Body of pancreas (tissue), 4 donors: ENCODE measurements around the gene SNAPIN. TPM values are rescaled to one million over a fixed set of nuclear protein-coding genes. Genes with fewer than 3 reads are reported as not detected.

Experiments
- ATAC-seq: fragments of 150-250 bp; one replicate; pipeline ENCODE4 v1.9.1; 2016
- DNase-seq, 4 donors: peaks; one replicate each; pipeline ENCODE4 v3.0.0-alpha.2; 2019
- H3K27ac ChIP-seq, 4 donors: fragments of 200-600 bp; sonication (generic); 1 replicate in 3 of 4; 2 replicates in 1 of 4; pipeline versions ENCODE4 v1.5.1 to v1.6.1; 2016 to 2019; ENCODE audit warnings: mild to moderate bottlenecking in 1 of 4, mixed read lengths in 1 of 4, moderate library complexity in 1 of 4
- H3K27me3 ChIP-seq, 2 donors: fragments of 200-600 bp; sonication (generic); one replicate each; pipeline ENCODE4 v1.6.0; 2016; ENCODE audit warnings: mild to moderate bottlenecking in 1 of 2
- H3K36me3 ChIP-seq, 2 donors: fragments of 200-600 bp; sonication (generic); replicated peaks in 1 of 2; 2 replicates each; pipeline ENCODE4 v1.5.1; 2016; ENCODE audit warnings: low read depth in 2 of 2; ENCODE audit not compliant: insufficient read depth in 1 of 2
- H3K4me1 ChIP-seq: fragments of 200-600 bp; sonication (generic); one replicate; pipeline ENCODE4 v1.6.0; 2016
- H3K4me3 ChIP-seq, 2 donors: fragments of 200-600 bp; sonication (generic); 1 replicate in 1 of 2; 2 replicates in 1 of 2; pipeline ENCODE4 v1.5.1; 2016 to 2019
- H3K9me3 ChIP-seq, 3 donors: fragments of 200-600 bp; sonication (generic); 1 replicate in 2 of 3; 2 replicates in 1 of 3; pipeline ENCODE4 v1.5.1; 2016
- POLR2A ChIP-seq, 3 donors: fragments of 450-650 bp; IDR thresholded peaks; one replicate each; pipeline ENCODE4 v1.6.1; 2016; ENCODE audit warnings: antibody characterized with exemption in 3 of 3, mild to moderate bottlenecking in 2 of 3
- WGBS, 2 donors: methylation state at CpG; one replicate each; pipeline ENCODE4 v1.1.5; 2017; 5-methylcytosine and 5-hydroxymethylcytosine counted together
- intact Hi-C: fragments of 100-400 bp; cut with DNase I; formaldehyde crosslinking; loops from one replicate; pipeline ENCODE4 v1.15.1; 2023
- total RNA-seq, 2 donors: library from RNA; depleted of rRNA; stranded (reverse); fragments of >200 nt; gene quantifications; one replicate each; pipeline ENCODE4 v1.1.0, GENCODE V29; 2016
- TF ChIP-seq, protein P1 (sequence below), 7 experiments: fragments of 450-650 bp in 4 of 7; fragments of 200-600 bp in 3 of 7; sonication (generic) in 3 of 7; IDR thresholded peaks; one replicate each; pipeline ENCODE4 v1.5.1; 2016 to 2019; ENCODE audit warnings: antibody characterized with exemption in 7 of 7

SNAPIN gene
- total RNA-seq, 2 donors from 2014 or later, result 21.8 to 23.7 TPM

DNA sequence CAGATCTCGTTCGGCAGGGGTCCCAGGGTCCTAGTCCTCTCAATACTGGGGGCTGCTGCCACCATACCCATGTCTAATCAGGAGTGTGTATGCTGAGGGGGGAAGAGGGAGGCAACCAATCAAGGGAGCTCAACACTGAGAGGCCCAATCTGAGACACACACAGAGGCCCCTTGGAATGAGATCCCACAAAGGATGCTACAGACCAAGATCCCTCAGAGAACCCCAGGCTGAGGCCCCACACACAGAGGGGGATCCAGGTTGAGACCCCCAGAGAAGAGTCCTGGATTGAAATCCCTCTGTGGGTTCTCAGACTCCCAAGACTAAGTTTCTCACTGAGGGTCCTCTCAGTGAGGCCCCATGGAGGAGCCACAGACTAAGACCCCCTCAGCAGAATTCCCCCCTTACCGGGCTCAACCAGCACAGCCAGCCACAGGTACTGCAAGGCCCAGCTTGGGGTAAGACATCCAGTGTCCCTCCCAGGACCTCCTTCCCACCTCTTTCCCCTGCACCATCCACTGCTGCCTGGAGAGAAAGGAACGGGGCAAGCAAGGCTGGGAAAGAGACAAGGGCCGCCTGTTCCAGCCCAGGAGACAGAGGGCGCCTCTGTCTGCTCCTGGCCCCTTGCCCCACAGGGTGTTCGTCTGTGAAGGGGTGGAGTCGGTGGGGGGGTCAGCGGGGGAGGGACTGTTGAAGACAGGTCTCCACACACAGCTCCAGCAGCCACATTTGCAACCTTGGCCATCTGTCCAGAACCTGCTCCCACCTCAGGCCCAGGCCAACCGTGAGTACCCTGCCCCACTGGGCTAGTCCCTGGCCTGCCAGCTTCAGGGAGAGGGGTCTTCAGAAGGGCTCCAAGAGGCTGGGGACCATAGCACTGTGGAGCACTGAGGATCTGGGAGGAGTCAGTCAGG lies 30.5 kb upstream of the SNAPIN start, which contains the start of gene S100A1:
TSS of gene S100A1 (plus strand) at position 720 of the 912 bp plus-strand sequence. CDS start 2,088 bp downstream, outside the sequence.
- no peak for ATAC-seq
- WGBS, 2 donors, result 52 to 56% methylated on average over 9 to 10 of the region's 10 CpGs

DNA sequence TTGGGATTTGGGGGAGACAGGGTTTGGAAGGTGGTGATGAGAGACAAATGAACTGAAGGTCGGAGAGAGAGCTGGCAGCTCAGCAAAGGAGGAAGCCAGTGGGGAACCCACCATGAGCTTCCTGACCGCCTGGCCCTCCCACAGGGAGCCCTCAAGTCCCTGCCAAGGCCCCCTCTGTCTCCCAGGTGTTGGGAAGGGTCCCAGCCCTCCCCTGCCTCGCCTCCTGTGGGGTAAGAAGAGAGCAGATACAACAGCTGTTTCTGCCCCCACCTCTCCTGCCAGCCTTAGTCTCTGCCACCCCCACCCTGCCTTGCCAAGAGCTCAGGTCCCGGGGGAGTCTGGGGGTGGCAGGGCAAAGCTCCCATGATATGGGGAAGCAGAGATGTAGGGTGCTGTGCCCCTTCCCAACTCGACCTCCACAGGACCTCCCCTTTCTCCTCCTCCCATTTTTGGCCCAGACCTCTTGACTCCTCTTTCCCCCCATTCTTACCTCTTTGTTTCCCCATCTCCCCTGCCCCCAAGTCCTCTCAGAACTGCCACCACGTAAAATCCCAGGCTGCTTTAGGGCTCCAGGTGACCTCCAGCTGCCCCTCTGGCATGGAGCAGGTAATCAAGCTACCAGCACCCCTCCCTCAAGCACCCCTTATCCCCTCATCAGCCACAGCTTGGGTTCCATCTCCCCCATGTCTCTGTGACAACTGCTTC lies 29.7 kb upstream of the SNAPIN start:
- Histone ChIP-seq H3K9me3 (no peaks in the 10 kb centered on the region), H3K4me1 (peaks cover 33% of the 10 kb centered on the region), H3K4me3 (no peak overlapping the region), H3K27me3 (no peaks in the 10 kb centered on the region), H3K36me3 (no peaks in the 10 kb centered on the region), H3K27ac (peak overlapping the region in 2 of 4 donors; percentile 79 to 87)
- no peak for DNase-seq
- intact Hi-C loops, result no loop called here
- 80 to 86% methylated on average over 6 of the region's 6 CpGs for WGBS, 2 donors
- no peak for ATAC-seq
- TF ChIP-seq, protein P1, sequence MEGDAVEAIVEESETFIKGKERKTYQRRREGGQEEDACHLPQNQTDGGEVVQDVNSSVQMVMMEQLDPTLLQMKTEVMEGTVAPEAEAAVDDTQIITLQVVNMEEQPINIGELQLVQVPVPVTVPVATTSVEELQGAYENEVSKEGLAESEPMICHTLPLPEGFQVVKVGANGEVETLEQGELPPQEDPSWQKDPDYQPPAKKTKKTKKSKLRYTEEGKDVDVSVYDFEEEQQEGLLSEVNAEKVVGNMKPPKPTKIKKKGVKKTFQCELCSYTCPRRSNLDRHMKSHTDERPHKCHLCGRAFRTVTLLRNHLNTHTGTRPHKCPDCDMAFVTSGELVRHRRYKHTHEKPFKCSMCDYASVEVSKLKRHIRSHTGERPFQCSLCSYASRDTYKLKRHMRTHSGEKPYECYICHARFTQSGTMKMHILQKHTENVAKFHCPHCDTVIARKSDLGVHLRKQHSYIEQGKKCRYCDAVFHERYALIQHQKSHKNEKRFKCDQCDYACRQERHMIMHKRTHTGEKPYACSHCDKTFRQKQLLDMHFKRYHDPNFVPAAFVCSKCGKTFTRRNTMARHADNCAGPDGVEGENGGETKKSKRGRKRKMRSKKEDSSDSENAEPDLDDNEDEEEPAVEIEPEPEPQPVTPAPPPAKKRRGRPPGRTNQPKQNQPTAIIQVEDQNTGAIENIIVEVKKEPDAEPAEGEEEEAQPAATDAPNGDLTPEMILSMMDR (IDR thresholded peaks at IDR 0.05), result no peak
- TF ChIP-seq POLR2A (IDR thresholded peaks at IDR 0.05), result no peak

More for the DNA sequence above, 30.5 kb upstream of the SNAPIN start, which contains the start of gene S100A1:
- Histone ChIP-seq H3K36me3 (no peaks in the 10 kb centered on the region), H3K27ac (peak within 1 kb of the TSS; percentile 71 to 87 (median 80)), H3K27me3 (no peaks in the 10 kb centered on the region), H3K9me3 (no peaks in the 10 kb centered on the region), H3K4me1 (peaks cover 27% of the 10 kb centered on the region), H3K4me3 (peak within 1 kb of the TSS in 1 of 2 donors; percentile 24)
- peak in 3 of 4 donors; percentile 43 to 50 (median 46) for DNase-seq
- intact Hi-C loops, result no loop called here
- no peak for TF ChIP-seq POLR2A (IDR thresholded peaks at IDR 0.05)
- TF ChIP-seq, protein P1 (IDR thresholded peaks at IDR 0.05), result peak in 1 of 7 experiments; percentile 37

DNA sequence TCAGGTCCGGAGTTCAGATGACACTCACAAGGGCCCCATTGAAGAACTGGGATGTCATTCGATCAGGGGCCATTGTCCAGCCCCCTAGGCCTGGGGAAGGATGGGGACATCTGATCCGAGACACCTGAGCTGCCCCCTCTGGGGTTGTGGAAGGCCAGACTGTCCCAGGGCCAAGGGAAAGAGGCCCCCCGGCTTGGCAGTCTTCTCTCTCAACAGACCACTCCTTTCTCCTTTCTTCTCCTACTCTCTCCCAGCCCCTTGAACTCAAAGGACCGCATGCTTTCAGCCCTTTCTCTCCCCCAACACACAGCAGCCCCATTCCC lies 29.2 kb upstream of the SNAPIN start:
- H3K4me1 ChIP-seq, result peaks cover 33% of the 10 kb centered on the region
- DNase-seq (no peak), ATAC-seq (no peak)
- no peaks in the 10 kb centered on the region for H3K27me3 ChIP-seq
- H3K36me3 ChIP-seq, result no peaks in the 10 kb centered on the region
- no peak overlapping the region for H3K27ac ChIP-seq
- intact Hi-C loops, result no loop called here
- WGBS, 2 donors, result 75 to 78% methylated on average over 4 to 5 of the region's 5 CpGs
- TF ChIP-seq POLR2A (IDR thresholded peaks at IDR 0.05), result no peak
- TF ChIP-seq, protein P1 (IDR thresholded peaks at IDR 0.05), result no peak
- no peak overlapping the region for H3K4me3 ChIP-seq
- H3K9me3 ChIP-seq, result no peaks in the 10 kb centered on the region

DNA sequence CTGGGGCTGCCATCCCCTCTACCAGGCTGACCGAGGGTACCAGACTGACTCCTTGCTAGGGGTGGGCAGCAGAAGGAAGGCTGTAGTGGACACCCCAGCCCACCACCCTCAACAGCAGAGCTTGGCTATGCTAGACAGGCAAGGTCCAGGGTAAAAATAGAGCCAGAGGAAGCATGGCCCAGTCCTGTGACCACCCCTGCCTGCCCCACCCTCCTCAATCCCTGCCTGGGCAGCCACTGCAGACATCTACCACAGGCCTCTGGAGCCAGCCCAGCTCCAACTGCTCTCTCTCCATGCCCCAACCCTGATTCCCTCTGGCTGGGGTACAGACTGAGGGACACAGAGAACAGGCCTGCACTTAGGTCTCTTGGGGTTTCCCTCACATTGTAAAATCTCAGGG lies 28.5 kb upstream of the SNAPIN start:
- TF ChIP-seq, protein P1 (IDR thresholded peaks at IDR 0.05), result no peak
- no peak for TF ChIP-seq POLR2A (IDR thresholded peaks at IDR 0.05)
- no peak for ATAC-seq
- Histone ChIP-seq H3K4me1 (peaks cover 33% of the 10 kb centered on the region), H3K27ac (peak overlapping the region in 1 of 4 donors; percentile 16), H3K36me3 (no peaks in the 10 kb centered on the region), H3K4me3 (no peak overlapping the region), H3K9me3 (no peaks in the 10 kb centered on the region), H3K27me3 (no peaks in the 10 kb centered on the region)
- DNase-seq, result no peak
- intact Hi-C loops, result no loop called here
- WGBS, 2 donors, result 71 to 90% methylated on average over 1 of the region's 1 CpG
